Fibroblast of lung (primary cell): ENCODE measurements around the gene CHM.

Experiments
- EZH2 ChIP-seq: IDR thresholded peaks from 2 replicates; pipeline ENCODE4 v1.5.1; 2012; ENCODE audit warnings: low read length, control low read depth, mild to moderate bottlenecking; ENCODE audit errors: missing control alignments
- TF ChIP-seq, protein P1 (sequence below), 2 donors: IDR thresholded peaks in 1 of 2; conservative IDR thresholded peaks in 1 of 2; 1 replicate in 1 of 2; 2 replicates in 1 of 2; pipeline ENCODE4 v1.5.1; 2011 to 2012; ENCODE audit warnings: low read length in 2 of 2, control low read depth in 1 of 2, inconsistent platforms in 1 of 2, low read depth in 1 of 2, mild to moderate bottlenecking in 1 of 2

DNA sequence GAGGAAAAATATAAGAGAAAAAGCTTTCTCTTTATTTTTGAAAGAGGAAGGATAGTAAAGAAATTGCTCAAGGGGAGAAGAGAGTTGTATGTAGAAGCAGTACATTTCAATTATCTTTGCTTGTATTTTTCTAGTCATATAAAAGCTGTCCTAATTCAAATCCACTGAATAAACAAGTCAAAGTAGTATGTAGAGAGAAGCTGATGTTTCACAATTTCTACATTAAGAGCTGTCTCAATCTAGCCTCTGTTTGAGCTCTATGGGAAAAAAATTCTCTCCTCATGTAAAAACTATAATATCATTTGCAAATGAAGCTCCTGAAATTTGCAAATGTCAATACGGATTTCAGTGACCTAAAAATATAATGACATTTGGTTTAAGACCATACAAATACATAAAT is 52.6 kb downstream of the CHM start:
- TF ChIP-seq, protein P1, sequence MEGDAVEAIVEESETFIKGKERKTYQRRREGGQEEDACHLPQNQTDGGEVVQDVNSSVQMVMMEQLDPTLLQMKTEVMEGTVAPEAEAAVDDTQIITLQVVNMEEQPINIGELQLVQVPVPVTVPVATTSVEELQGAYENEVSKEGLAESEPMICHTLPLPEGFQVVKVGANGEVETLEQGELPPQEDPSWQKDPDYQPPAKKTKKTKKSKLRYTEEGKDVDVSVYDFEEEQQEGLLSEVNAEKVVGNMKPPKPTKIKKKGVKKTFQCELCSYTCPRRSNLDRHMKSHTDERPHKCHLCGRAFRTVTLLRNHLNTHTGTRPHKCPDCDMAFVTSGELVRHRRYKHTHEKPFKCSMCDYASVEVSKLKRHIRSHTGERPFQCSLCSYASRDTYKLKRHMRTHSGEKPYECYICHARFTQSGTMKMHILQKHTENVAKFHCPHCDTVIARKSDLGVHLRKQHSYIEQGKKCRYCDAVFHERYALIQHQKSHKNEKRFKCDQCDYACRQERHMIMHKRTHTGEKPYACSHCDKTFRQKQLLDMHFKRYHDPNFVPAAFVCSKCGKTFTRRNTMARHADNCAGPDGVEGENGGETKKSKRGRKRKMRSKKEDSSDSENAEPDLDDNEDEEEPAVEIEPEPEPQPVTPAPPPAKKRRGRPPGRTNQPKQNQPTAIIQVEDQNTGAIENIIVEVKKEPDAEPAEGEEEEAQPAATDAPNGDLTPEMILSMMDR (conservative IDR thresholded peaks at IDR 0.05 in 1 of 2, IDR thresholded peaks at IDR 0.05 in 1 of 2; ENCODE audit: low read depth in 1 of 2, low read length in 2 of 2) = no peak
- no peak for TF ChIP-seq EZH2
